WI38 (cell line): ENCODE results near the gene CHAC2.
A peak's percentile ranks its signal among the peaks of the same experiment; 100 is the strongest.

Source experiments
- H3K4me3 ChIP-seq: 2 replicates; pipeline ENCODE4 v1.5.1; 2011; ENCODE audit warnings: low read depth, mild to moderate bottlenecking, control low read depth, low read length
- TF ChIP-seq, protein P1 (sequence below): IDR thresholded peaks from 2 replicates; pipeline ENCODE4 v1.5.1; 2012; ENCODE audit warnings: low read depth, mild to moderate bottlenecking, control low read depth, low read length

CHAC2 gene

DNA sequence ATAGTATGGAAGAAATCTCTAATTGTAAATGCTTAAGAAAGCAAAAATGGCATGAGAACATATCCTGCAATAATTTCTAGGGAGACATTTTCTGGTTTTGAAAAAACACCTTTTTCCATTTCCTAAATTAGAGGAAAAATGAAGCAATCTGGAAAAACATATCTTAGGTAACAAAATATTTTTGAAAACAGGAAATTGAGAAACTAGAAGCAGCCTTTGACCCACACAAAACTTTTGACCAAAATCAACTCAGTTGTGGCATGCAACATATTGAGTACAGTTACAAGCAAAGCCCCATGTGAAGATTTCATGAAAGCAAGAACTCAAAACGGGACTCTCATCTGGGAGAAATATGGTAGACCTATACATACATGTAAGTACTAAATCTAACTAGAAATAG is 28.6 kb upstream of the CHAC2 start:
- TF ChIP-seq, protein P1, sequence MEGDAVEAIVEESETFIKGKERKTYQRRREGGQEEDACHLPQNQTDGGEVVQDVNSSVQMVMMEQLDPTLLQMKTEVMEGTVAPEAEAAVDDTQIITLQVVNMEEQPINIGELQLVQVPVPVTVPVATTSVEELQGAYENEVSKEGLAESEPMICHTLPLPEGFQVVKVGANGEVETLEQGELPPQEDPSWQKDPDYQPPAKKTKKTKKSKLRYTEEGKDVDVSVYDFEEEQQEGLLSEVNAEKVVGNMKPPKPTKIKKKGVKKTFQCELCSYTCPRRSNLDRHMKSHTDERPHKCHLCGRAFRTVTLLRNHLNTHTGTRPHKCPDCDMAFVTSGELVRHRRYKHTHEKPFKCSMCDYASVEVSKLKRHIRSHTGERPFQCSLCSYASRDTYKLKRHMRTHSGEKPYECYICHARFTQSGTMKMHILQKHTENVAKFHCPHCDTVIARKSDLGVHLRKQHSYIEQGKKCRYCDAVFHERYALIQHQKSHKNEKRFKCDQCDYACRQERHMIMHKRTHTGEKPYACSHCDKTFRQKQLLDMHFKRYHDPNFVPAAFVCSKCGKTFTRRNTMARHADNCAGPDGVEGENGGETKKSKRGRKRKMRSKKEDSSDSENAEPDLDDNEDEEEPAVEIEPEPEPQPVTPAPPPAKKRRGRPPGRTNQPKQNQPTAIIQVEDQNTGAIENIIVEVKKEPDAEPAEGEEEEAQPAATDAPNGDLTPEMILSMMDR, result no peak
- H3K4me3 ChIP-seq, result no peak overlapping the region

DNA sequence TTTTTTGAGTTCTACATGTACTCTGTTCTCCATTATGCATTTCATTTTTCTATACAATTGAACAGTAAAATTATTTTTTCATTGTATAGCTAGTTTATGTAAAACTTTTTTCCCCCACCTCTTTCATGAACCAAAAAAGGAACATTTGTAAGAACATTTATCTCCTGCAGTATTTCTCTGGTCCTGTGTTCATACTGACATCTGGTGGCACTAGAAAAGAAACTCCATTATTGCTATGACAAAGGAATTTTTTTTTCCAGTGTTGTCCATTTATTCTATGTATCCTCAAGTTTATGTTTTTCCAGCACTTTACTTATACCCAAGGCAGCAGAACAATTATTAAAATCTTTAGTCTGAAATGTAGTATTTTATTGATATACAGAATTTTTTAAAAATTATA is 27.4 kb upstream of the CHAC2 start:
- no peak overlapping the region for H3K4me3 ChIP-seq
- TF ChIP-seq, protein P1, result peak; percentile 13; the same call in 1 of the 2 replicates

DNA sequence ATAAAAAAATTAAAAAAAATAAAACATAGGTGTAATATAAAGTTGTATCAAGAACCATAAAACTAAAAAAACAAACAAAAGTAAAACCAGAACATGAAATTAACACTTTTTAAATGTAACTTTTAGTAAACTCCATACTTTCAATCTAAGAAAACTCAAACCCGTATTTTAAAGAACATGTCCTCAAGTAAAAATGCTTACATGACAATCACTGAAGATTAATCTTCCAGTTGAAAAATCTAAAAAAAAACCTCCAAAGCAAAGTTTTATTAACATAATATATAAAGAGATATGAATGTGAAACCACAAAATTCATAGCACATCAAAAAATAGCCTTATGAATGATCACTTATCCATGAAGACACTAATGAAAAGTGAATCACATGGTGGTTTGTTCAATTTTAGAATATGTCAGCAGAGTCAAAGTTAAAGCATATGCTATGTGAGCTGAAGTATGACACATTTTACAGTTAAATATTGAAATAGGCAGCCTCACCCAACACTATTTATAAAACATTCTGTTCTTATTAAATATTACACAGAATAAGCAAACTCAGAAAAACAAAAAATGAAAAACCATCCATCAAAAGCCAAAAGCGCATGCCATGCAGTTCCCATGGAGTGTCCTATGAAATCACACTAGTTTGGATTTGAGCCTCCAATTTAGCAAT is 23.1 kb upstream of the CHAC2 start:
- H3K4me3 ChIP-seq, result no peak overlapping the region
- TF ChIP-seq, protein P1, result no peak

DNA sequence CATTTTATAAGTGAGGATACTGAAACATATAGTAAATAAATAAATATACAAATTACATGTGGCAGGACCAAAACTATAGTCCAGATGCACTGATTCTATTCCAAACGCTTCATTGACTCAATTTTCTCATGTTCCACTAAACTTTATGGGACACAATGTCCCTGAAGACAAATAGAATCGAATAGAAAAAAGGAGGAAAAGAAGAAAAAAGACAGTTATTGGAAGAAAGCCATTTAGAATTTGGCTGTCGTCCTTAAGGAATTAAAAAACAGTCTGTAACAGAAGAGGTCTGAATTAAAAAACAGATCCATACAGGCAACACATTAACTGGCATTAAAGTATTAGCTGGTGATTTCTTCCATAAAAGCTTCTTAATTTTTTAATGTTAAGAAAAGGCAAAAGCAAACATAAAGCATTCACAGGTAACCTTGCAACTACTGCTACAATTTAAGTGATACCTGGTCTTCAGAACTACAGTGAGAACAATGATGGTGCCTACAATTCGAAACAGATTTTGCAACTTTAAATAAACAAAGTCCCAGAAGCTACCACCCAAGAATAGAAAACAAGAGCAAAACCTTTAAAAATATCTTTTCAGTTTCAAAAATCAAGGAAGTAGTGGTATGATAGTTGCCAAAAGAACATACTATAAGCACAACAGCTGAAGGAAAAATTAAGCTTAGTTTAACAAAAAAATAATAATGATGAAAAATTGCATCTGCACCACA is 17.4 kb upstream of the CHAC2 start:
- H3K4me3 ChIP-seq, result no peak overlapping the region
- TF ChIP-seq, protein P1, result no peak

DNA sequence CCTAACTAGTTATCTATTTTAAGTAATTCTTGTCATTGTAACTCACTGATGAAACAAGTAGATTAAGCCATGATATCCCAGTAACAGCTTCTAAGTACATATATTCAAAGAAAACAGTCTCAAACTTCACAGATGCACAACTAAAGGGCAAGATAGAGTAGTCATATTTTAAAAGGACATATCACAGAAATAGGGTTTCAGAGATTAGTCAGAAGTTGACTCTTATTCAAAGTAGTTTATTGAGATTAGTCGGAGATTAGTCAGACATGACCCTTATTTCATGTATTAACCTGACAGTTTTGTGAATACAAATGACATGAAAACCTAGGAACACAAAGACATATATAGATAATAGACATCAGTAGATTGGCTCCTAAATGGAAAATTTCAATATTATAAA is 15.9 kb upstream of the CHAC2 start:
- H3K4me3 ChIP-seq, result no peak overlapping the region
- TF ChIP-seq, protein P1, result no peak

DNA sequence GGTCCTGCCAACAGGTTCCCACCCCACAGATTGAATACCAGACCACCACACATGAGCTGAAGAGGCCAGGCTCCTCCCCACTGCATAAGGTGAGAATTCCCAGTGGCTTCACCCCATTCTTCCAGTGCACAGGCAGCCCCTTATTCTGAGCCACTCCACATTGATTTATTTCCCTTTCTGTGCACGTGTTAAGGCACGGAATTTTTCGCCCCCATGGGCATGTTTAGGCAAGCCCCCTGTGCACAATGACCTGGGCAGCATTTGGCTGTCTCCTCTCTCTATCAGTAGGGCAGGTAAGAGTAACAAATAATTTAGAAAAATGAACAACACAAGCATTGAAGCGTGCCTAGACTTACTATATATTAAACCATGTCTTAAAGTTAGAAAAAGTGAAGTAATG is 15.2 kb upstream of the CHAC2 start:
- TF ChIP-seq, protein P1, result no peak
- no peak overlapping the region for H3K4me3 ChIP-seq

DNA sequence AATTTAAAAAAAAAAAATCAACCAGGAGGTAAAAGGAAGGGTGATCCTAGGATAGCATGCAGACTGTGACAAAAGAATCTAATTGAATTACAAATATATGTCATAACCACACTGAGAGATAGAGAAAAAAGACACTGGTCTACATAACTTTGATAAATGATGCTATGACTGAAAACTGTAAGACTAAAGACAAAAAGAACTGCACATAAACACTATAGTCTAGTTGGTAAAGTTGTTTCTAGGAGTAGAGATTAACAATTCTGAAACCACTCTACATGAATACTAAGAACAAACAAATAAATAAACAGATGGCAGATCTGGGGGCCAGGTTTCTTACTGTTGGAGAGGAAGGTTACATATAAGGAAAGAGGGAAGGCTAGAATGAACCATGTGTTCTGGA is 14.6 kb upstream of the CHAC2 start:
- TF ChIP-seq, protein P1, result no peak
- no peak overlapping the region for H3K4me3 ChIP-seq
